Activated B cell treated with CpG ODN at 0.5 μM for 24 hours (primary cell): ENCODE data around the gene RNF214. TPM values are rescaled to one million over a fixed set of nuclear protein-coding genes. Genes with fewer than 3 reads are reported as not detected.

Experiments used
- ATAC-seq: fragments of 200-7000 bp; cut with Tn5 transposase; one replicate; pipeline ENCODE4 v1.10.0; 2021; ENCODE audit warnings: low read depth, mild to moderate bottlenecking, moderate library complexity
- CTCF ChIA-PET: fragments of 350-600 bp; sonication (Branson Sonifier 250); formaldehyde crosslinking; loops from one replicate; lab custom pipeline; 2021; ENCODE audit warnings: antibody characterized with exemption; lab: Charles Lee
- POLR2A ChIA-PET: fragments of 350-600 bp; sonication (Branson Sonifier 250); formaldehyde crosslinking; loops from one replicate; lab custom pipeline; 2021; ENCODE audit warnings: antibody characterized with exemption; lab: Charles Lee
- DNase-seq: peaks from one replicate; pipeline ENCODE4 v3.0.0; 2022
- H3K27ac Mint-ChIP-seq: one replicate; pipeline ENCODE4 v1.8.0; 2020; ENCODE audit warnings: mixed read lengths
- H3K27me3 Mint-ChIP-seq: one replicate; pipeline ENCODE4 v1.8.0; 2021; ENCODE audit warnings: mixed read lengths
- H3K36me3 Mint-ChIP-seq: one replicate; pipeline ENCODE4 v1.8.0; 2021; ENCODE audit warnings: low read depth, mixed read lengths
- H3K4me1 Mint-ChIP-seq: one replicate; pipeline ENCODE4 v1.8.0; 2021; ENCODE audit warnings: mixed read lengths
- H3K4me3 Mint-ChIP-seq: one replicate; pipeline ENCODE4 v1.8.0; 2020; ENCODE audit warnings: mild to moderate bottlenecking, mixed read lengths
- H3K9me3 Mint-ChIP-seq: one replicate; pipeline ENCODE4 v1.8.0; 2020; ENCODE audit warnings: mixed read lengths
- CTCF ChIP-seq: fragments of 200-600 bp; IDR thresholded peaks from one replicate; pipeline ENCODE4 v1.8.0; 2022; ENCODE audit warnings: antibody characterized with exemption, mild to moderate bottlenecking
- intact Hi-C: fragments of 100-400 bp; cut with micrococcal nuclease; formaldehyde crosslinking; loops from one replicate; pipeline ENCODE4 v1.15.1; 2024
- total RNA-seq: library from RNA; stranded (reverse); gene quantifications from 2 replicates; pipeline ENCODE4 v1.2.3, GENCODE V29; 2022

The RNF214 gene
- total RNA-seq, 1 donor from 2014 or later = 18.7 TPM

DNA sequence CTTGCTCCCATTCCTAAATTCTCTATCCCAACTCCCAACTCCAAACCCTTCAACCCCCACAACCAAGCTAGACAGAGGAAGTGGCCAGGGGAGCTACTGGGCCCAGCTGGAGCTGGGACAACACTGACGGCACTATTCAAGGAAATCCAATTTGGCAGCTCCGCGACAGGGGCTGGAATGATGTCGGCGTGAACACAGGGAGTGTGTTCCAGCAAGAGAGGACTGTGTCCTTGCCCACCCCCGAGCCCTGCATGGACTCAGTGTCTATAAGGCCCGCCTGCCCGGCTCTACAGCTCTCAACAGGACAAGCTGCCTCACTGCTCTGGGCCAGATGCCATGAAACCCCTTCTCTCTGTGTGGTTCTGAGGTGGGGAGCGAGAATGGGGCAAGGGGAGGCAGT is 11.9 kb upstream of the RNF214 start:
- TF ChIP-seq CTCF = no peak
- ChIA-PET CTCF (interaction anchor here (1.8 kb wide), 1 partner anchor 39 kb away, joined by 6 read pairs; no protein-coding TSS in a partner anchor), POLR2A (interaction anchor here (0.6 to 1.5 kb wide), 6 partner anchors 9 to 303 kb away, joined by 3 to 5 read pairs (median 4); partner anchors contain the start of genes PAFAH1B2 and SIDT2)
- Mint-ChIP-seq H3K27me3 (no peaks in the 10 kb centered on the region), H3K27ac (no peak overlapping the region), H3K4me1 (peaks cover 2% of the 10 kb centered on the region), H3K36me3 (peaks cover 93% of the 10 kb centered on the region), H3K9me3 (no peaks in the 10 kb centered on the region), H3K4me3 (no peak overlapping the region)
- ATAC-seq (no peak), DNase-seq (no peak)
- intact Hi-C loops = no loop called here

DNA sequence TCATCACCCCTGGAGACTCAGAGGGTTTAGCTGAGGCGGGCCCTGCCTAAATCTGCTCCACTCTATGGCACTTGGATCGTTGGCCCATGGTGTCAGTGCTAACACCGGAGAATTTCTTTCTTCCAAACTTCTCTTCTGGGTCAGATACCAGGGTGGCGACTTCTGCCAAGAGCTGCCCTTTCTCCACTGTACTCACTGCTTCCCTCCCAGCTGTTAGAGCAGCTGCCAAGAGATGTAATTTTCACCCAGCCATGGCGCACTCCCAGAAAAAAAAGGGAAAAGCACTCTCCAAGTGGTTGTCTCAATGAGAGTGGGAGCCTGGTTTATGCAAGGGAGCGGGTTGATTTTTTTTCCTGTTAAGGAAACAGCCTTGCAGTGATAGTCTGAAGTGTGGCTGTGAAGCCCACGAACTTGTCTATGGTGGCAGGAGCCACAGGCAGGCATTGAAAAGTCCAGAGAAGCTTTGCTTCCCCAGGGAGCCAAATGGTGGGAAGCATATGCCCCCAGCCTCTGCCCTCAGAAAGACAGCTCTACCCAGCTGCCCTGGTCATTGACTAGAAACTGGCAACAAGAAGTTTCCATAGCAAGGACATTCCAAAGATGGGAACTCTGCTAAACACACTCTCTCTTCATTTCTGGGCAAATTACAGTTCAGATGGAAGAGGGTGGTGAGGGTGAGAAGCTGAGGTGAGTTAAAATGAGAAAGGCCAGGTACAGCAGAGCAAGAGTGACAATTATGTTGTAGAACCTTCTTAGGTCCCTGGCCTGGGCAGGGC is 11.3 kb upstream of the RNF214 start:
- ATAC-seq = no peak
- Mint-ChIP-seq H3K4me1 (peaks cover 2% of the 10 kb centered on the region), H3K27ac (no peak overlapping the region), H3K4me3 (no peak overlapping the region), H3K27me3 (no peaks in the 10 kb centered on the region), H3K36me3 (peaks cover 90% of the 10 kb centered on the region), H3K9me3 (no peaks in the 10 kb centered on the region)
- no peak for DNase-seq
- CTCF ChIA-PET = interaction anchor here (0.7 to 1.4 kb wide), 3 partner anchors 9 to 115 kb away, joined by 4 read pairs; no protein-coding TSS in a partner anchor
- TF ChIP-seq CTCF = no peak
- POLR2A ChIA-PET = interaction anchor here (0.6 to 1.5 kb wide), 7 partner anchors 10 to 303 kb away, joined by 3 to 5 read pairs (median 3); partner anchors contain the start of genes PAFAH1B2 and SIDT2
- intact Hi-C loops = no loop called here

DNA sequence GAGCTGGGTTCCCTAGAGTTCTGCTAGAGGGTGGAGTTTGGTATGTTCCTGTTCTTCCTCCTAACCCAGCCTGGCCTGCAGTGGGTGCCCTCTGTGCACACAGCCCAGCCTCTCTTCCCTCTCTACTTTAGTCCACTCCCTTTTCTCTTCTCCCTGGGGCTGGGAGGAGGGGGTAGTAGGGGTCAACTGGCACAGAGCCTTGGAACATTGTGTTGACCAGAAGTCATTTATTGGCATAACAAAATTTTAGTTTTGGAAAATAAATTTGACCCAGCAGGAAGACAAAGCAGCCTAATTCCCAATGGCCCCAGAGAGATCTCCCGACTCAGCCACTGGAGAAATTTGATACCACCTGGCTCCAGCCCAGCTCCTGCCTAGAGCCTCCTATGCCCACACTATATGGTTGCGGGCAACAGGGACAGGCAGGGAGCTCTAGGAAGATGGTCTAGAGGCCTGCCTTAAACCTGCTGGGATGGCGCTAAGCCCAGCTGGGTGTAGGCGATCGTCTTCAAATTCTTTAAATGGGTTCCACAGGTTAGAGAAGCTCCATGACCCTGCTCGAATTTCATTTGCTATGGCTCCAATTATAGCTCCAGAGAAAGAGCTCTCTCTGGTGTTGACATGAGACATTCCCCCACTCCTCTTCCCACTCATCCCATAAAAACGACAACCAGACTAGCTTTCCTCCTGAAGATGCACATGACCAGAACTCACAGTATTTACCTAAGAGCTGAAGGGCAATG is 10.5 kb upstream of the RNF214 start:
- no peak for TF ChIP-seq CTCF
- no peaks in the 10 kb centered on the region for H3K27me3 Mint-ChIP-seq
- intact Hi-C loops = no loop called here
- ChIA-PET CTCF (interaction anchor here (0.7 to 1.4 kb wide), 3 partner anchors 9 to 116 kb away, joined by 4 read pairs; no protein-coding TSS in a partner anchor), POLR2A (interaction anchor here (0.6 to 1.4 kb wide), 3 partner anchors 25 to 65 kb away, joined by 3 read pairs; no protein-coding TSS in a partner anchor)
- H3K4me1 Mint-ChIP-seq = peaks cover 9% of the 10 kb centered on the region
- no peak for ATAC-seq
- peaks cover 90% of the 10 kb centered on the region for H3K36me3 Mint-ChIP-seq
- H3K27ac Mint-ChIP-seq = no peak overlapping the region
- H3K9me3 Mint-ChIP-seq = no peaks in the 10 kb centered on the region
- DNase-seq = no peak
- no peak overlapping the region for H3K4me3 Mint-ChIP-seq

- Mint-ChIP-seq H3K4me3 (no peak overlapping the region), H3K27me3 (no peaks in the 10 kb centered on the region), H3K27ac (no peak overlapping the region), H3K36me3 (peaks cover 90% of the 10 kb centered on the region), H3K4me1 (peaks cover 15% of the 10 kb centered on the region), H3K9me3 (no peaks in the 10 kb centered on the region)
- CTCF ChIA-PET = interaction anchor here (1.4 kb wide), 2 partner anchors 7 to 43 kb away, joined by 4 read pairs; no protein-coding TSS in a partner anchor
- DNase-seq (no peak), ATAC-seq (no peak)
- POLR2A ChIA-PET = interaction anchor here (1.3 to 1.8 kb wide), 2 partner anchors 34 to 43 kb away, joined by 4 read pairs; no protein-coding TSS in a partner anchor
- intact Hi-C loops = no loop called here
- no peak for TF ChIP-seq CTCF
These were observed 9.3 kb upstream of the RNF214 start for GRCh38 chr11:117222991-117223740.
